ENCODE results near the gene RIPPLY1. TPM values are rescaled to one million over a fixed set of nuclear protein-coding genes. Genes with fewer than 3 reads are reported as not detected.
"Not testable (repeated sequence)": the region's sequence is repeated elsewhere in the genome, so short reads cannot be mapped to it uniquely, and the experiment has no call there.

The RIPPLY1 gene
- total RNA-seq, 1 donor from 2014 or later, result not detected

GRCh38 chrX:106874075-106874474, 29.1 kb downstream of the RIPPLY1 start:
- Mint-ChIP-seq H3K27me3 (ENCODE audit: low read depth) (no peaks in the 10 kb centered on the region), H3K27ac (no peak overlapping the region), H3K9me3 (no peaks in the 10 kb centered on the region), H3K36me3 (ENCODE audit: low read depth) (no peaks in the 10 kb centered on the region), H3K4me3 (ENCODE audit: low read depth) (no peak overlapping the region), H3K4me1 (ENCODE audit: low read depth) (no peaks in the 10 kb centered on the region)
- intact Hi-C loops (cut with micrococcal nuclease), result no loop called here
- no peak for DNase-seq (ENCODE audit: low spot score)

DNA sequence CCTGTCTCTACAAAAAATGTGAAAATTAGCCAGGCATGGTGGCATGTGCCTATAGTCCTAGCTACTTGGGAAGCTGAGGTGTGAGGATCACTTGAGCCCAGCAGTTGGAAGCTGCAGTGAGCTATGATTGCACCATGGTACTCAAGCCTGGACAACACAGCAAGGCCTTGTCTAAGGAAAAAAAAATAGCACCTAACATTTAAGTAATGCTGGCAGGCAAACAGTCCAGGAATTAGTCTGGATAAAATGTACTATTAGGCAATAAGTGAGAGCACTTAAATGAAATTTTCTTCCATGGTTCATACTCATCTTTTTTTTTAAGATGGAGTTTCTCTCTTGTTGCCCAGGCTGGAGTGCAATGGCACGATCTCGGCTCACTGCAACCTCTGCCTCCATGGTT, 30.3 kb downstream of the RIPPLY1 start:
- intact Hi-C loops (cut with micrococcal nuclease); H3K27me3 Mint-ChIP-seq (ENCODE audit: low read depth); H3K9me3 Mint-ChIP-seq; H3K4me3 Mint-ChIP-seq (ENCODE audit: low read depth); H3K36me3 Mint-ChIP-seq (ENCODE audit: low read depth); H3K27ac Mint-ChIP-seq; DNase-seq (ENCODE audit: low spot score); H3K4me1 Mint-ChIP-seq (ENCODE audit: low read depth): not testable (repeated sequence)

GRCh38 chrX:106863697-106864096, 39.4 kb downstream of the RIPPLY1 start:
- no peak overlapping the region for H3K4me3 Mint-ChIP-seq (ENCODE audit: low read depth)
- no peaks in the 10 kb centered on the region for H3K9me3 Mint-ChIP-seq
- H3K4me1 Mint-ChIP-seq (ENCODE audit: low read depth), result no peaks in the 10 kb centered on the region
- H3K36me3 Mint-ChIP-seq (ENCODE audit: low read depth), result no peaks in the 10 kb centered on the region
- H3K27me3 Mint-ChIP-seq (ENCODE audit: low read depth), result no peaks in the 10 kb centered on the region
- intact Hi-C loops (cut with micrococcal nuclease), result no loop called here
- no peak for DNase-seq (ENCODE audit: low spot score)
- no peak overlapping the region for H3K27ac Mint-ChIP-seq

DNA sequence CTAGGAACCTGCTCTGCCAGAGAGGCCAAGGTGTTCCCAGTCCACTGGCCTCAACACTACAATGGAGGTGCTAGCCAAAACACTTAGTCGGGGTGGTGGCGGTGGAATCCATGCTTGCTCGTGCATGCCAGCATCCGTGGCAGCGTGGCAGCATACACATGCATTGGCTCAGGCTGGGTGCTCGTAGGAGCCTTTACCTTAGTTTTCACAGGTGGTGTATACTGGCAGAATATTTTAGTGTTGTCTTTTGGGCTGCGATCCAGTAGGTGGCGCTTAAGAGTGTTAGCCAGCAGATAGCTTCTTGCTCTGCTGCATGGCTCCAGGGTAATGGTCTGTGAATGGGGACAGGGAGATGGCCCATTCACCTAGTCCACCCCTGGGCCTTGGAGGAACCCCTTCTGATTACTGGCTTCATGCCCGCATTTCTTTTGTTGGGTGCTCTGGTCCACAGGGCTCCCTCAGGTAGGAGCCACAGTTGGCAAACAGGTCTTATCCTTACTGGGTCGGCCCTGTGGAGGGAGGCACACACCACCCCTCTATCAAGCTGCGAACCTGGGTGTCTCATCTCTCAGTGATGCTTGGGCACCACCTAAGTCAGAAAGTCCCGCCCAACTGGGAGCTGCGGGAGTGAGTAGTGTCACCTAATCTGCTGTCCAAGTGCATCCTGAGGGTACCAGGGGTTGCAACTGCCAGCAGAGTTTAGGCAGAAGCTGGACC, 40.0 kb downstream of the RIPPLY1 start:
- DNase-seq (ENCODE audit: low spot score), result no peak
- Mint-ChIP-seq H3K4me1 (ENCODE audit: low read depth) (no peaks in the 10 kb centered on the region), H3K36me3 (ENCODE audit: low read depth) (no peaks in the 10 kb centered on the region), H3K9me3 (no peaks in the 10 kb centered on the region), H3K27me3 (ENCODE audit: low read depth) (no peaks in the 10 kb centered on the region), H3K27ac (no peak overlapping the region), H3K4me3 (ENCODE audit: low read depth) (no peak overlapping the region)
- intact Hi-C loops (cut with micrococcal nuclease), result no loop called here

Other genes starting within 250 kb of the RIPPLY1 start
- not detected in 2 replicates for gene RNF128, start 176.6 kb downstream of the RIPPLY1 start, total RNA-seq
- gene TBC1D8B, start 100.7 kb downstream of the RIPPLY1 start, total RNA-seq, result 0.43 and 0.46 TPM in 2 replicates
- gene CLDN2, start 17.1 kb upstream of the RIPPLY1 start, total RNA-seq, result not detected in 2 replicates
- 5.6 and 5.7 TPM in 2 replicates for gene MORC4, start 96.9 kb upstream of the RIPPLY1 start, total RNA-seq
- 15.4 and 16.2 TPM in 2 replicates for gene RBM41, start 215.5 kb upstream of the RIPPLY1 start, total RNA-seq